A673 (cell line): Measurements from ENCODE around the gene BRS3. TPM values are rescaled to one million over a fixed set of nuclear protein-coding genes. Genes with fewer than 3 reads are reported as not detected.
A peak's percentile ranks its signal among the peaks of the same experiment; 100 is the strongest.

Source experiments
- BruUV-seq: library from RNA; stranded (reverse); fragments of 400-500 nt; replicated peaks from 2 replicates; lab custom pipeline; 2021; lab: Mats Ljungman, UMichigan
- CTCF ChIA-PET: fragments of 300-600 bp; sonication (Branson Sonifier 250); formaldehyde crosslinking; loops from one replicate; lab custom pipeline; 2022; ENCODE audit warnings: antibody characterized with exemption; lab: Charles Lee
- POLR2A ChIA-PET: fragments of 300-600 bp; sonication (Branson Sonifier 250); formaldehyde crosslinking; loops from one replicate; lab custom pipeline; 2022; ENCODE audit warnings: antibody characterized with exemption; ENCODE audit not compliant: low non-redundant PET; lab: Charles Lee
- DNase-seq: peaks from one replicate; pipeline ENCODE4 v3.0.0-alpha.2; 2015; ENCODE audit warnings: low spot score
- H3K27ac ChIP-seq: fragments of 200-600 bp; sonication (generic); 2 replicates; pipeline ENCODE4 v1.5.1; 2016; ENCODE audit warnings: mixed run types, low read depth, mild to moderate bottlenecking, mixed read lengths, antibody characterized with exemption, low read length; ENCODE audit not compliant: poor library complexity, severe bottlenecking
- H3K27me3 ChIP-seq: fragments of 200-600 bp; sonication (generic); replicated peaks from 2 replicates; pipeline ENCODE4 v1.6.1; 2017; ENCODE audit warnings: mixed run types, low read depth, mild to moderate bottlenecking, mixed read lengths, antibody characterized with exemption, low read length; ENCODE audit not compliant: insufficient read depth, poor library complexity
- H3K36me3 ChIP-seq: fragments of 200-600 bp; sonication (generic); 2 replicates; pipeline ENCODE4 v1.6.1; 2016; ENCODE audit warnings: mixed run types, mild to moderate bottlenecking, mixed read lengths, antibody characterized with exemption, low read length; ENCODE audit not compliant: insufficient read depth, poor library complexity, severe bottlenecking
- H3K4me1 ChIP-seq: fragments of 200-600 bp; sonication (generic); 2 replicates; pipeline ENCODE4 v1.6.1; 2017; ENCODE audit warnings: mixed run types, mild to moderate bottlenecking, mixed read lengths, antibody characterized with exemption, low read length; ENCODE audit not compliant: insufficient read depth, poor library complexity, severe bottlenecking
- H3K4me3 ChIP-seq: fragments of 200-600 bp; sonication (generic); 2 replicates; pipeline ENCODE4 v1.5.1; 2016; ENCODE audit warnings: low read depth, mixed run types, mild to moderate bottlenecking, mixed read lengths, low read length; ENCODE audit not compliant: poor library complexity, severe bottlenecking
- H3K9me3 ChIP-seq: fragments of 200-600 bp; sonication (generic); 2 replicates; pipeline ENCODE4 v1.6.1; 2016; ENCODE audit warnings: mixed run types, low read depth, mild to moderate bottlenecking, mixed read lengths, antibody characterized with exemption, low read length; ENCODE audit not compliant: poor library complexity, severe bottlenecking
- CTCF ChIP-seq: fragments of 300-800, 200-600 bp; sonication (generic); conservative IDR thresholded peaks from 2 replicates; pipeline ENCODE4 v1.5.1; 2017; ENCODE audit warnings: low read depth, mild to moderate bottlenecking, antibody characterized with exemption, low read length, moderate library complexity, mixed read lengths
- EZH2 ChIP-seq: fragments of 200-600 bp; sonication (generic); IDR thresholded peaks from 2 replicates; pipeline ENCODE4 v1.6.1; 2017; ENCODE audit warnings: borderline replicate concordance, low read depth, mild to moderate bottlenecking, mixed read lengths, antibody characterized with exemption, low read length; ENCODE audit not compliant: poor library complexity, severe bottlenecking
- intact Hi-C: fragments of 100-400 bp; cut with micrococcal nuclease; formaldehyde crosslinking; loops from one replicate; pipeline ENCODE4 v1.10.0; 2022; ENCODE audit not compliant: unreplicated experiment
- total RNA-seq: library from RNA; stranded (reverse); gene quantifications from 2 replicates; pipeline ENCODE4 v1.2.3, GENCODE V29; 2021

BRS3 gene
- total RNA-seq, 1 experiment from 2014 or later, result not detected

- Histone ChIP-seq H3K36me3 (no peaks in the 10 kb centered on the region), H3K4me3 (no peak overlapping the region), H3K4me1 (no peaks in the 10 kb centered on the region), H3K9me3 (no peaks in the 10 kb centered on the region), H3K27me3 (no peaks in the 10 kb centered on the region), H3K27ac (no peak overlapping the region)
- BruUV-seq, result no TSS peak
- intact Hi-C loops, result no loop called here
- CTCF ChIA-PET, result no interaction called here
- peak; percentile 6 for DNase-seq
- POLR2A ChIA-PET, result no interaction called here
- TF ChIP-seq EZH2, result no peak
- no peak for TF ChIP-seq CTCF
Measured at GRCh38 chrX:136480383-136480782, 7.4 kb upstream of the BRS3 start.

GRCh38 chrX:136488706-136489105 is 959 bp downstream of the BRS3 start:
- Histone ChIP-seq H3K27me3 (peaks cover 25% of the 10 kb centered on the region), H3K27ac (no peak overlapping the region), H3K4me3 (no peak overlapping the region), H3K36me3 (no peaks in the 10 kb centered on the region), H3K4me1 (no peaks in the 10 kb centered on the region), H3K9me3 (no peaks in the 10 kb centered on the region)
- TF ChIP-seq EZH2, result no peak
- TF ChIP-seq CTCF, result no peak
- CTCF ChIA-PET, result no interaction called here
- BruUV-seq, result no TSS peak
- intact Hi-C loops, result no loop called here
- POLR2A ChIA-PET, result no interaction called here
- no peak for DNase-seq

- H3K27me3 ChIP-seq, result peaks cover 19% of the 10 kb centered on the region
- ChIA-PET POLR2A (no interaction called here), CTCF (no interaction called here)
- no peaks in the 10 kb centered on the region for H3K36me3 ChIP-seq
- no peaks in the 10 kb centered on the region for H3K4me1 ChIP-seq
- DNase-seq, result no peak
- no TSS peak for BruUV-seq
- TF ChIP-seq CTCF (peak; percentile 21; the same call in 1 of the 2 replicates), EZH2 (no peak)
- intact Hi-C loops, result no loop called here
- no peak overlapping the region for H3K27ac ChIP-seq
- H3K9me3 ChIP-seq, result no peaks in the 10 kb centered on the region
- H3K4me3 ChIP-seq, result no peak overlapping the region
Measured at GRCh38 chrX:136491832-136492231, 4.1 kb downstream of the BRS3 start.
